ENCODE measurements around the gene H2BK1. TPM values are rescaled to one million over a fixed set of nuclear protein-coding genes. Genes with fewer than 3 reads are reported as not detected.

H2BK1 gene
- total RNA-seq, 2 experiments from 2014 or later: not detected

DNA sequence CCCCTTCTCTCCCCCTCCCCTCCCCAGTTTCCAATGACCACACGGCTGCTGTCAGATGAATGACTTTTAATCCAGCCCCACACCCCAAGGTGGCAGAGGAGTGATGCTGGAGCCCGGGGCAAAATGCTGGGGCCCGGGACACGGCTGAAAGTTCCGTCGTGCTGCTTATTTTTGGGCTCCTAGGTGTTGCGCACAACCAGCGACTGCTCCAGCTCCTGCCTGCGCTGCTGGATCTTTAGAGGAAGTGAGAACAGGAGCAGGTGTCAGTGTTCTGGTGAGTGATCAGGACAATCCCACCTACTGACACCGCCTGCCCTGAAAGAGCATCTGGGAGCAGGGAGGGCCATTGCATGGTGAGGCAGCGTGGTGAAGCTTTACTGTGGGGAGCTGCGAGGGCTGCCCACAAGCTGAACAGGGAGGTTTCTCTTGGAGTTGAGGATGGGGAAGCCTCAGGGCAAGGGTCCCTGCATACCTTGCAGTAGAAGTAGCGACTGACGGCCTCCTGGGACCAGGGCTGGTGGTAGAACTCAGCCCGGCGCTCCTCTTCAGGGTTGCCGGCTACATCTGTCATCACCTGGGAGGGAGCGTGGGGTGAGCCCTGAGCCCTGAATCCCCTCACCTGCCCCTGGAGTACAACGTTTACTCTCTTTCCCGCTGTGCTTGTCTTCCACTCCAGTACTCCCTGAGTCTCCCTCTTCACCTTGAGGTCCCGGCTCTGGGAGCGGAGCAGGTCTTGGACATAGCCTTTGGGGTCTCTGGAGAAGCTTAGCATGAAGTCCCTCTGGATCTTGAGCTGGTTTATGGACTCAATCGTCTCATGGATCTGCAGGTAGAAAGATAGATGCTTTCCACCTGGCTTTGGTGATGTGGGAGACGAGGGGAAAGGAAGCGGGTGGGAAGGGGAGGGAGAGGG is 28.9 kb upstream of the H2BK1 start:
- Histone ChIP-seq H3K4me1 (ENCODE audit: insufficient read depth, low read length) (peaks cover 32% of the 10 kb centered on the region), H3K27ac (ENCODE audit: low read depth in 1 of 2, low read length in 2 of 2) (no peak overlapping the region), H3K9me3 (ENCODE audit: control insufficient read depth in 1 of 2, insufficient read depth in 1 of 2, low read length in 2 of 2) (no peaks in the 10 kb centered on the region), H3K4me3 (ENCODE audit: low read length) (no peak overlapping the region), H3K27me3 (ENCODE audit: control insufficient read depth in 1 of 2, insufficient read depth in 2 of 2, low read length in 2 of 2) (no peaks in the 10 kb centered on the region), H3K36me3 (ENCODE audit: insufficient read depth, low read length) (peaks cover 44% of the 10 kb centered on the region)
- Mint-ChIP-seq H3K9me3 (no peaks in the 10 kb centered on the region), H3K4me1 (ENCODE audit: low read depth) (peaks cover 32% of the 10 kb centered on the region), H3K36me3 (ENCODE audit: low read depth) (peaks cover 31% of the 10 kb centered on the region), H3K4me3 (no peak overlapping the region), H3K27ac (no peak overlapping the region), H3K27me3 (peaks cover 4% of the 10 kb centered on the region)
- DNase-seq (no peak), ATAC-seq (ENCODE audit: poor library complexity) (no peak)
- CTCF ChIA-PET: no interaction called here
- POLR2A ChIA-PET: interaction anchor here (1.3 kb wide), 1 partner anchor 10 kb away, joined by 4 read pairs; no protein-coding TSS in a partner anchor
- intact Hi-C loops (cut with DNase I, micrococcal nuclease): no loop called here
- TF ChIP-seq, protein P1, sequence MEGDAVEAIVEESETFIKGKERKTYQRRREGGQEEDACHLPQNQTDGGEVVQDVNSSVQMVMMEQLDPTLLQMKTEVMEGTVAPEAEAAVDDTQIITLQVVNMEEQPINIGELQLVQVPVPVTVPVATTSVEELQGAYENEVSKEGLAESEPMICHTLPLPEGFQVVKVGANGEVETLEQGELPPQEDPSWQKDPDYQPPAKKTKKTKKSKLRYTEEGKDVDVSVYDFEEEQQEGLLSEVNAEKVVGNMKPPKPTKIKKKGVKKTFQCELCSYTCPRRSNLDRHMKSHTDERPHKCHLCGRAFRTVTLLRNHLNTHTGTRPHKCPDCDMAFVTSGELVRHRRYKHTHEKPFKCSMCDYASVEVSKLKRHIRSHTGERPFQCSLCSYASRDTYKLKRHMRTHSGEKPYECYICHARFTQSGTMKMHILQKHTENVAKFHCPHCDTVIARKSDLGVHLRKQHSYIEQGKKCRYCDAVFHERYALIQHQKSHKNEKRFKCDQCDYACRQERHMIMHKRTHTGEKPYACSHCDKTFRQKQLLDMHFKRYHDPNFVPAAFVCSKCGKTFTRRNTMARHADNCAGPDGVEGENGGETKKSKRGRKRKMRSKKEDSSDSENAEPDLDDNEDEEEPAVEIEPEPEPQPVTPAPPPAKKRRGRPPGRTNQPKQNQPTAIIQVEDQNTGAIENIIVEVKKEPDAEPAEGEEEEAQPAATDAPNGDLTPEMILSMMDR (IDR thresholded peaks at IDR 0.05): no peak

DNA sequence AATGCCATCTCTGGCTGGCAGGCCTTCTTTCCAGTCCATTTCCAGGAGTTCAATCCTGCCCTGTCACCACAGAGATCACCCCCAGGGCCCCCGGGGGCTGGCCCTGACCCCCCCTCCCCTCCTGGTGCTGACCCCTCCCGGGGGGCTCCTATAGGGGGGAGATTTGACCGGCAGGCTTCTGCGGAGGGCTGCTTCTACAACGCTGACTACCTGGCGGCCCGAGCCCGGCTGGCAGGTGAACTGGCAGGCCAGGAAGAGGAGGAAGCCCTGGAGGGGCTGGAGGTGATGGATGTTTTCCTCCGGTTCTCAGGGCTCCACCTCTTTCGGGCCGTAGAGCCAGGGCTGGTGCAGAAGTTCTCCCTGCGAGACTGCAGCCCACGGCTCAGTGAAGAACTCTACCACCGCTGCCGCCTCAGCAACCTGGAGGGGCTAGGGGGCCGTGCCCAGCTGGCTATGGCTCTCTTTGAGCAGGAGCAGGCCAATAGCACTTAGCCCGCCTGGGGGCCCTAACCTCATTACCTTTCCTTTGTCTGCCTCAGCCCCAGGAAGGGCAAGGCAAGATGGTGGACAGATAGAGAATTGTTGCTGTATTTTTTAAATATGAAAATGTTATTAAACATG is 28.0 kb upstream of the H2BK1 start:
- POLR2A ChIA-PET: no interaction called here
- H3K27me3 Mint-ChIP-seq: no peaks in the 10 kb centered on the region

More for the DNA sequence above, 28.0 kb upstream of the H2BK1 start:
- H3K27ac Mint-ChIP-seq: no peak overlapping the region
- no peaks in the 10 kb centered on the region for H3K9me3 ChIP-seq (ENCODE audit: control insufficient read depth in 1 of 2, insufficient read depth in 1 of 2, low read length in 2 of 2)
- H3K27ac ChIP-seq (ENCODE audit: low read depth in 1 of 2, low read length in 2 of 2): no peak overlapping the region
- H3K4me3 Mint-ChIP-seq: no peak overlapping the region
- H3K36me3 ChIP-seq (ENCODE audit: insufficient read depth, low read length): peaks cover 44% of the 10 kb centered on the region
- peaks cover 32% of the 10 kb centered on the region for H3K4me1 Mint-ChIP-seq (ENCODE audit: low read depth)
- H3K27me3 ChIP-seq (ENCODE audit: control insufficient read depth in 1 of 2, insufficient read depth in 2 of 2, low read length in 2 of 2): no peaks in the 10 kb centered on the region
- H3K9me3 Mint-ChIP-seq: no peaks in the 10 kb centered on the region
- no peak for ATAC-seq (ENCODE audit: poor library complexity)
- H3K4me3 ChIP-seq (ENCODE audit: low read length): no peak overlapping the region
- peaks cover 32% of the 10 kb centered on the region for H3K4me1 ChIP-seq (ENCODE audit: insufficient read depth, low read length)
- CTCF ChIA-PET: no interaction called here
- peaks cover 36% of the 10 kb centered on the region for H3K36me3 Mint-ChIP-seq (ENCODE audit: low read depth)
- DNase-seq: no peak
- intact Hi-C loops (cut with DNase I, micrococcal nuclease): no loop called here
- TF ChIP-seq, protein P1 (IDR thresholded peaks at IDR 0.05): no peak

Data from CD4-positive, alpha-beta T cell (primary cell).